Suprapubic skin (tissue), 4 donors: Measurements from ENCODE around the gene SMAP1. TPM values are rescaled to one million over a fixed set of nuclear protein-coding genes. Genes with fewer than 3 reads are reported as not detected.

Source experiments
- DNase-seq, 2 donors: peaks; one replicate each; pipeline ENCODE4 v3.0.0-alpha.2; 2019; ENCODE audit warnings: low spot score in 2 of 2
- H3K27ac ChIP-seq: fragments of 200-600 bp; sonication (generic); one replicate; pipeline ENCODE4 v1.5.1; 2019
- H3K27me3 ChIP-seq: fragments of 200-600 bp; sonication (generic); one replicate; pipeline ENCODE4 v1.5.1; 2019
- H3K36me3 ChIP-seq: fragments of 200-600 bp; sonication (generic); one replicate; pipeline ENCODE4 v1.5.1; 2019
- H3K4me1 ChIP-seq: fragments of 200-600 bp; sonication (generic); one replicate; pipeline ENCODE4 v1.5.1; 2019
- H3K4me3 ChIP-seq: fragments of 200-600 bp; sonication (generic); one replicate; pipeline ENCODE4 v1.5.1; 2019; ENCODE audit warnings: mild to moderate bottlenecking
- H3K9me3 ChIP-seq: fragments of 200-600 bp; sonication (generic); one replicate; pipeline ENCODE4 v1.5.1; 2019
- EP300 ChIP-seq: sonication (generic); formaldehyde crosslinking; IDR thresholded peaks from one replicate; pipeline ENCODE4 v1.6.1; 2017; ENCODE audit warnings: antibody characterized with exemption
- POLR2A ChIP-seq, 2 donors: fragments of 450-650 bp; IDR thresholded peaks; one replicate each; pipeline ENCODE4 v1.6.1; 2017; ENCODE audit warnings: antibody characterized with exemption in 2 of 2, mild to moderate bottlenecking in 2 of 2, moderate library complexity in 2 of 2
- POLR2AphosphoS5 ChIP-seq, 3 donors: sonication (generic); formaldehyde crosslinking; IDR thresholded peaks; one replicate each; pipeline ENCODE4 v1.6.1; 2017; ENCODE audit warnings: antibody characterized with exemption in 3 of 3
- WGBS: methylation state at CpG from one replicate; pipeline ENCODE4 v1.1.5; 2018; 5-methylcytosine and 5-hydroxymethylcytosine counted together
- total RNA-seq, 4 donors: library from RNA; depleted of rRNA; stranded (reverse); fragments of >200 nt; gene quantifications; one replicate each; pipeline ENCODE4 v1.1.0, GENCODE V29; 2016
- TF ChIP-seq, protein P1 (sequence below), 2 donors: fragments of 200-600 bp in 1 of 2; fragments of 450-650 bp in 1 of 2; sonication (generic) in 1 of 2; IDR thresholded peaks; one replicate each; pipeline ENCODE4 v1.5.1; 2016 to 2019; ENCODE audit warnings: antibody characterized with exemption in 2 of 2, mild to moderate bottlenecking in 1 of 2, moderate library complexity in 1 of 2

The SMAP1 gene
- total RNA-seq, 4 donors from 2014 or later: 28.8 to 39.1 (median 30.8) TPM

DNA sequence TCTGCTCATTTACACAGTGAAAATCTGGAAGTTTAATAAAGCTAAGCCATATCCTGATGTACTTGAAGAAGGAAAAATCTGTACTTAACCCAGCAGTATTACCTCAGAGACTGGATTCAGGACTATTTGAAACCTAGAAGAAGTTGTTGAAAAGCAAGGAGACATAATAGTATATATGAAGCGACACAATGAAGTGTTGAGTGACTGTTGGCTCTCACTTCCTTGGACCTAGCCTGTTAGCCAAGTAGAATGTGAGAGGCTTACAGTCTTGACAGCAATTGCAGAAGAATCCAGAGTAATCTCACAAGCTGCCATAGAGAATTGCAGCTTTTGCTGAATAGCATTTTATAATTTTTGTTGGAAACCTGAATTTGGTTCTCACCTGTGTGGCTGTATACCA lies 26.7 kb downstream of the SMAP1 start:
- TF ChIP-seq EP300: no peak
- TF ChIP-seq, protein P1, sequence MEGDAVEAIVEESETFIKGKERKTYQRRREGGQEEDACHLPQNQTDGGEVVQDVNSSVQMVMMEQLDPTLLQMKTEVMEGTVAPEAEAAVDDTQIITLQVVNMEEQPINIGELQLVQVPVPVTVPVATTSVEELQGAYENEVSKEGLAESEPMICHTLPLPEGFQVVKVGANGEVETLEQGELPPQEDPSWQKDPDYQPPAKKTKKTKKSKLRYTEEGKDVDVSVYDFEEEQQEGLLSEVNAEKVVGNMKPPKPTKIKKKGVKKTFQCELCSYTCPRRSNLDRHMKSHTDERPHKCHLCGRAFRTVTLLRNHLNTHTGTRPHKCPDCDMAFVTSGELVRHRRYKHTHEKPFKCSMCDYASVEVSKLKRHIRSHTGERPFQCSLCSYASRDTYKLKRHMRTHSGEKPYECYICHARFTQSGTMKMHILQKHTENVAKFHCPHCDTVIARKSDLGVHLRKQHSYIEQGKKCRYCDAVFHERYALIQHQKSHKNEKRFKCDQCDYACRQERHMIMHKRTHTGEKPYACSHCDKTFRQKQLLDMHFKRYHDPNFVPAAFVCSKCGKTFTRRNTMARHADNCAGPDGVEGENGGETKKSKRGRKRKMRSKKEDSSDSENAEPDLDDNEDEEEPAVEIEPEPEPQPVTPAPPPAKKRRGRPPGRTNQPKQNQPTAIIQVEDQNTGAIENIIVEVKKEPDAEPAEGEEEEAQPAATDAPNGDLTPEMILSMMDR (IDR thresholded peaks at IDR 0.05): no peak
- no peak for TF ChIP-seq POLR2AphosphoS5 (IDR thresholded peaks at IDR 0.05)
- TF ChIP-seq POLR2A (IDR thresholded peaks at IDR 0.05): no peak
- H3K4me3 ChIP-seq: no peak overlapping the region
- H3K36me3 ChIP-seq: no peaks in the 10 kb centered on the region
- H3K4me1 ChIP-seq: no peaks in the 10 kb centered on the region
- H3K27ac ChIP-seq: no peak overlapping the region
- H3K9me3 ChIP-seq: no peaks in the 10 kb centered on the region
- DNase-seq: no peak
- 96% methylated on average over 1 of the region's 1 CpG for WGBS
- no peaks in the 10 kb centered on the region for H3K27me3 ChIP-seq

DNA sequence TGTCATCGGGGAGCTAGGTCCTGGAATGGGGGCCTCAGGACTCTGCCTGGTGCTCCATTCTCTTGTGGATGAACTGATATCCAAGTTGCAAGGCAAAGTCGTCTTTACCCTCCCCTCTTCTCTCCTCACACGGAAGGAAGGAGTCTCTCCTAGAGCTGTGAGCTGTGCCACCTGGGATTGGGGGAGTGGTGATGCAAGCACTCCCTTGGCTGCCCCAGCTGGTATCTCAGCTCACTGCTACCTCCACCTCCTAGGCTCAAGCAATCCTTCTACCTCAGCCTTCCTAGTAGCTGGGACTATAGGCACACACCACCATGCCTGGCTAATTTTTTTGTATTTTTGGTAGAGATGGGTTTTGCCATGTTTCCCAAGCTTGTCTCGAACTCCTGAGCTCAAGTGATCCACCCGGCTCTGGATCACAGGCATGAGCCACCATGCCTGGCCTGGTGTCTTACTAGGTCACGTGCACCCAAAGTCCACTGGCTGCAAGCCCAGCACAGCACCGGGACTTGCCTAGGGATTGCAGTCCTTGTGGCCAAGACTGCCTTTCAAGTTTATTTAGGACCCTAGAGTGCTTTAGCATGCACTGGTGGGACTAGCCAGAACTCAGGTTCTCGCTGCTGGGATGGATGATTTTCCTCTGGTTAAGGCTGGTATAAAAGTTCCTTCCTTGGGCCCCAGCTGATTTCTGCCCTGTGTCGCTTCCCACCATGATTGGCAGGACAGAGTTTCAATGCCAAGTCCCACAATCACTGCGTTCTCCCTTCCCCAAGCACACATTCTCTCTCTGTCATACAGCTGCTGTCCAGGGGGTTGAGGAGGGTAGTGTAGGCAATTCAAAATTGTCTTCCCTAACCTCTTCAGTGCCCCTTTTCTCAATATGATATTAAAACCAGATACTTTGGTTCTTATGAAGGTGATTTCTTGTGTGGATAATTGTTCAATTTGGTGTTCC lies 33.5 kb downstream of the SMAP1 start:
- H3K4me1 ChIP-seq: no peaks in the 10 kb centered on the region
- TF ChIP-seq, protein P1 (IDR thresholded peaks at IDR 0.05): no peak
- TF ChIP-seq POLR2AphosphoS5 (IDR thresholded peaks at IDR 0.05) (no peak), EP300 (no peak), POLR2A (IDR thresholded peaks at IDR 0.05) (no peak)
- H3K9me3 ChIP-seq: no peaks in the 10 kb centered on the region
- no peak overlapping the region for H3K27ac ChIP-seq
- no peaks in the 10 kb centered on the region for H3K36me3 ChIP-seq
- WGBS: 78% methylated on average over 10 of the region's 10 CpGs
- DNase-seq: no peak
- no peaks in the 10 kb centered on the region for H3K27me3 ChIP-seq
- no peak overlapping the region for H3K4me3 ChIP-seq

DNA sequence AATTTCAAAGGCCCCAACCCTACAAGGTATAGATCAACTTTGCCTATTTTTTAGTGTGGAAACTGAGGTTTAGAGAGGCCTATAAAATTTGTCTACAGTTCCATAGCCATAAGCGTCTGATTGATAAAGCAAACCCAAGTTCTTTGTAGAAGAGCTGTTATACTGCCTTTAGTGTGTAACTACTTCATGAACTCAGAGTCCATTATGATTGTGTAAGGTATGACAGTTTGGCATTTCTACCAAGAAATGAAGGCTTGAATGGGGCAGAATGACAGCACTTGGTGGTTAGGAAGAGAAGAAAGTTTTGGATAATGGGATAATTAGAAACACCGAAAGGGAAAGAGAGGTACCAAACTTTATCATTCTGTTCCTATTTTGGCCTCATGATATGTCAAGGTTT lies 38.1 kb downstream of the SMAP1 start:
- Histone ChIP-seq H3K36me3 (no peaks in the 10 kb centered on the region), H3K4me1 (peaks cover 3% of the 10 kb centered on the region), H3K27ac (no peak overlapping the region), H3K9me3 (no peaks in the 10 kb centered on the region), H3K4me3 (no peak overlapping the region), H3K27me3 (no peaks in the 10 kb centered on the region)
- WGBS: 95% methylated on average over 2 of the region's 2 CpGs
- TF ChIP-seq EP300: no peak
- no peak for TF ChIP-seq POLR2A (IDR thresholded peaks at IDR 0.05)
- TF ChIP-seq POLR2AphosphoS5 (IDR thresholded peaks at IDR 0.05): no peak
- no peak for DNase-seq

DNA sequence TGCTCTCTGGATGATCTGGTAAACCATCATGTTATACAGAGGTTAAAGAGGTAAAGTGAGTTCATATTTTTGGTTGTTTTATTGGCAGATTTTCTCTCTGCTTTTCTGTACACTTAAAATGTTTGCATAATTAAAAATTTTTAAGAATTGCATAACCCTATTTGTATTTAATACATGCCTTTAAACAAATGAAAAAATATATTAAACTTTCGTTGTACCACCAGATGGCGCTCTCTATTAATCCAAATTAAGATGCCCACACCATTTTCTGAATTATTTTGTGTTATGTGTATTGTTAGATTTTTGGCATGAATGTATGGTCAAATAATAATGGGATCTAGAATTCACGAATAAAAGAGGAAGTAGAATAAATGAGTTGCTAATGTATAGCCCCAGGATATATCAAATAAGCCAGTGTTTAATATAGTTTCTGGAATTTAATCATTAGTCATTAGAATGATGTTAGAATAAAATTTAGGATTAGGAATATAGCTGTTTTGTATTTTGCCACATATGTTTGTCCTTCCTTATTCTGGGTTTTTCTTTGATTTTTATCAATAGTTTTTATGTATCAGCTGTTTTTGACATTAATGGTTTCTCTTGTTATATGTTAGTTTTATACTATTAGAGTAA lies 38.9 kb downstream of the SMAP1 start:
- H3K4me1 ChIP-seq: peaks cover 3% of the 10 kb centered on the region
- no peak overlapping the region for H3K27ac ChIP-seq
- H3K36me3 ChIP-seq: no peaks in the 10 kb centered on the region
- under 1% methylated on average over 3 of the region's 3 CpGs for WGBS
- no peaks in the 10 kb centered on the region for H3K27me3 ChIP-seq
- no peaks in the 10 kb centered on the region for H3K9me3 ChIP-seq
- DNase-seq: no peak
- H3K4me3 ChIP-seq: no peak overlapping the region
- TF ChIP-seq, protein P1 (IDR thresholded peaks at IDR 0.05): peak; percentile 28 to 52
- no peak for TF ChIP-seq EP300

DNA sequence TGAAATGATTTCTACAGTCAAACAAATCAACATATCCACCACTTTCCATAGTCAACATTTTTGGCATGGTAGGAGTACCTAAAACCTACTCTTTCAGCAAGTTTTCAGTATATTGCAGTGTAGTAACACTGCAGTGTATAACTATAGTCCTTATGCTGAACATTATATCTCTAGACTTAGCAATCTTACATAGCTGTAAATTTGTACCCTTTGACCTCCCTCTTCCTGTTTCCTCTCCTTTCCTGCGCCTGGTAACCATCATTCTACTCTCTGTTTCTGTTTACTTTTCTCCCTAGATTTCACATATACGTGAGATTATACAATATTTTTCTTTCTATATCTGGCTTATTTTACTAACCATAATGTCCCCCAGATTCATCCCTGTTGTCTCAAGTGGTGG lies 40.2 kb downstream of the SMAP1 start:
- Histone ChIP-seq H3K4me1 (peaks cover 3% of the 10 kb centered on the region), H3K27me3 (no peaks in the 10 kb centered on the region), H3K27ac (no peak overlapping the region), H3K36me3 (no peaks in the 10 kb centered on the region), H3K4me3 (no peak overlapping the region), H3K9me3 (no peaks in the 10 kb centered on the region)
- 85% methylated on average over 2 of the region's 2 CpGs for WGBS
- DNase-seq: no peak
- TF ChIP-seq, protein P1 (IDR thresholded peaks at IDR 0.05): no peak
- no peak for TF ChIP-seq EP300
- TF ChIP-seq POLR2AphosphoS5 (IDR thresholded peaks at IDR 0.05): no peak
- TF ChIP-seq POLR2A (IDR thresholded peaks at IDR 0.05): no peak
